Left ventricle myocardium inferior (tissue), 1 donor: ENCODE measurements around the gene BRIX1. TPM values are rescaled to one million over a fixed set of nuclear protein-coding genes. Genes with fewer than 3 reads are reported as not detected.

Experiments used
- DNase-seq: peaks from one replicate; pipeline ENCODE4 v3.0.0-alpha.2; 2020
- H3K27ac ChIP-seq: fragments of 200-600 bp; replicated peaks from 2 replicates; pipeline ENCODE4 v1.8.0; 2021
- H3K27me3 ChIP-seq: fragments of 200-600 bp; 2 replicates; pipeline ENCODE4 v1.8.0; 2021; ENCODE audit warnings: low read depth
- H3K36me3 ChIP-seq: fragments of 200-600 bp; 2 replicates; pipeline ENCODE4 v1.8.0; 2021
- H3K4me1 ChIP-seq: fragments of 200-600 bp; 2 replicates; pipeline ENCODE4 v1.8.0; 2021
- H3K4me3 ChIP-seq: fragments of 200-600 bp; 2 replicates; pipeline ENCODE4 v1.8.0; 2021; ENCODE audit warnings: mild to moderate bottlenecking, moderate library complexity
- H3K9me3 ChIP-seq: fragments of 200-600 bp; replicated peaks from 2 replicates; pipeline ENCODE4 v1.8.0; 2021
- intact Hi-C: fragments of 100-400 bp; cut with micrococcal nuclease; formaldehyde crosslinking; loops from one replicate; pipeline ENCODE4 v1.11.0; 2022
- total RNA-seq: library from RNA; stranded (reverse); fragmentation: NEBNext Ultra II Directional; extraction: Animal tissue kit (Norgen Biotek cat#: 25700); gene quantifications from one replicate; pipeline ENCODE4 v1.2.1, GENCODE V29; 2021
- TF ChIP-seq, protein P1 (sequence below): fragments of 200-600 bp; IDR thresholded peaks from 2 replicates; pipeline ENCODE4 v1.8.0; 2021; ENCODE audit warnings: antibody characterized with exemption, mild to moderate bottlenecking, borderline replicate concordance
- donor health status: DM: no; HTN: yes; CAD: no; lungs with severe emphysema.

BRIX1 gene
- total RNA-seq, 1 donor from 2014 or later: 10.5 TPM

DNA sequence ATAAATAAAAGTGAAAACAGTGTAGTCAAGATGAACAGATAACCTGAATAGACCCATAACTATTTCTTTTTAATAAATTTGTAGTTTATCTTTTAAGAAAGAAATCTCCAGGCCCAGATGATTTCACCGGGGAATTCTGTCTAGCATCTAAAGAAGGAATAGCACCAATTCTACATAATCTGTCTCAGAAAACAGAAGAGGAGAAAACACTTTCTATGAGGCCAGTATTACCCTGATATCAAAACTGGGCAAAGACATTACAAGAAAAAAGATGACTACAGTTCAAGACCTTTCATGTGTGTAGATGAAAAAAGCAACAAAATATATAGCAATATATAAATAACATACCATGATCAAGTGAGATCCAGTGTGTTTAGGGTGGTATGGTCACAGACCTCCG lies 45.1 kb upstream of the BRIX1 start:
- Histone ChIP-seq H3K36me3 (no peaks in the 10 kb centered on the region), H3K27me3 (no peaks in the 10 kb centered on the region), H3K4me3 (no peak overlapping the region), H3K9me3 (peaks cover 7% of the 10 kb centered on the region), H3K27ac (no peak overlapping the region), H3K4me1 (no peaks in the 10 kb centered on the region)
- intact Hi-C loops: no loop called here
- TF ChIP-seq, protein P1, sequence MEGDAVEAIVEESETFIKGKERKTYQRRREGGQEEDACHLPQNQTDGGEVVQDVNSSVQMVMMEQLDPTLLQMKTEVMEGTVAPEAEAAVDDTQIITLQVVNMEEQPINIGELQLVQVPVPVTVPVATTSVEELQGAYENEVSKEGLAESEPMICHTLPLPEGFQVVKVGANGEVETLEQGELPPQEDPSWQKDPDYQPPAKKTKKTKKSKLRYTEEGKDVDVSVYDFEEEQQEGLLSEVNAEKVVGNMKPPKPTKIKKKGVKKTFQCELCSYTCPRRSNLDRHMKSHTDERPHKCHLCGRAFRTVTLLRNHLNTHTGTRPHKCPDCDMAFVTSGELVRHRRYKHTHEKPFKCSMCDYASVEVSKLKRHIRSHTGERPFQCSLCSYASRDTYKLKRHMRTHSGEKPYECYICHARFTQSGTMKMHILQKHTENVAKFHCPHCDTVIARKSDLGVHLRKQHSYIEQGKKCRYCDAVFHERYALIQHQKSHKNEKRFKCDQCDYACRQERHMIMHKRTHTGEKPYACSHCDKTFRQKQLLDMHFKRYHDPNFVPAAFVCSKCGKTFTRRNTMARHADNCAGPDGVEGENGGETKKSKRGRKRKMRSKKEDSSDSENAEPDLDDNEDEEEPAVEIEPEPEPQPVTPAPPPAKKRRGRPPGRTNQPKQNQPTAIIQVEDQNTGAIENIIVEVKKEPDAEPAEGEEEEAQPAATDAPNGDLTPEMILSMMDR: no peak
- no peak for DNase-seq

DNA sequence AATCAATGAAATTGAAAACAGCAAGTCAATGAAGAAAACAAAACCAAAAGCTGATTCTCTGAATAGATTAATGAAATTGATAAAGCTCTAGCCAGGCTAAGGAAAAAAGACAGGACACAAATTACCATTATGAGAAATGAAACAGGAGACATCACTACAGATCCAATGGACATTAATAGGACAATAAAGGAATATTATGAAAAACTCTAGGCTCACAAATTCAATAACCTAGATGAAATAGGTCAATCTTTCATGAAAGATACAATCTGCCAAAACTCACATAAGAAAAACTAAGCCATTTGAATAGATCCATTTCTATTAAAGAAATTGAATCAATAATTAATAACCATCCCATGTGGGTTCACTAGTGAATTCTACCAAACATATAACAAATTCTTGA lies 39.2 kb upstream of the BRIX1 start:
- no peaks in the 10 kb centered on the region for H3K27me3 ChIP-seq
- no peak overlapping the region for H3K4me3 ChIP-seq
- H3K9me3 ChIP-seq: peaks cover 42% of the 10 kb centered on the region
- intact Hi-C loops: no loop called here
- DNase-seq: no peak
- no peak overlapping the region for H3K27ac ChIP-seq
- no peaks in the 10 kb centered on the region for H3K4me1 ChIP-seq
- TF ChIP-seq, protein P1: no peak
- H3K36me3 ChIP-seq: no peaks in the 10 kb centered on the region

DNA sequence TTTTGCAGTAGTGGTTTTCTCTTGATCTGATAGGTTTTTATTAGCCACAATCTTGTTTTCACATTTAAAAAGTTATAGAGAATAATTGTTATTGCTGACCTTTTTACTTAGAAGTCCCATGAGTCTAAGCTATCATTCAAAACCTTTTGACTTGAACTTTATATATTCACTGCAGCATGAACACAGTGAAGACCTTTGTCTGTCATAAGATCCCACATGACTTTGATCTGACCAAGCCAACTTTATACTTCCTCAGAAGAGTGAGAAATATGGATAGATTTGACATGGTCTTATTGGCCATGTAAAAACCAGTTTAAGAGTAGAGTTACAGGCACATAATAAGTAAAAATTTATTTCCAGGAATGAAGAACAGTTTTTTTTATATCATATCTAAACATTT lies 34.3 kb upstream of the BRIX1 start:
- Histone ChIP-seq H3K4me3 (no peak overlapping the region), H3K9me3 (peaks cover 26% of the 10 kb centered on the region), H3K36me3 (no peaks in the 10 kb centered on the region), H3K4me1 (no peaks in the 10 kb centered on the region), H3K27me3 (no peaks in the 10 kb centered on the region), H3K27ac (no peak overlapping the region)
- intact Hi-C loops: no loop called here
- TF ChIP-seq, protein P1: no peak
- DNase-seq: no peak

DNA sequence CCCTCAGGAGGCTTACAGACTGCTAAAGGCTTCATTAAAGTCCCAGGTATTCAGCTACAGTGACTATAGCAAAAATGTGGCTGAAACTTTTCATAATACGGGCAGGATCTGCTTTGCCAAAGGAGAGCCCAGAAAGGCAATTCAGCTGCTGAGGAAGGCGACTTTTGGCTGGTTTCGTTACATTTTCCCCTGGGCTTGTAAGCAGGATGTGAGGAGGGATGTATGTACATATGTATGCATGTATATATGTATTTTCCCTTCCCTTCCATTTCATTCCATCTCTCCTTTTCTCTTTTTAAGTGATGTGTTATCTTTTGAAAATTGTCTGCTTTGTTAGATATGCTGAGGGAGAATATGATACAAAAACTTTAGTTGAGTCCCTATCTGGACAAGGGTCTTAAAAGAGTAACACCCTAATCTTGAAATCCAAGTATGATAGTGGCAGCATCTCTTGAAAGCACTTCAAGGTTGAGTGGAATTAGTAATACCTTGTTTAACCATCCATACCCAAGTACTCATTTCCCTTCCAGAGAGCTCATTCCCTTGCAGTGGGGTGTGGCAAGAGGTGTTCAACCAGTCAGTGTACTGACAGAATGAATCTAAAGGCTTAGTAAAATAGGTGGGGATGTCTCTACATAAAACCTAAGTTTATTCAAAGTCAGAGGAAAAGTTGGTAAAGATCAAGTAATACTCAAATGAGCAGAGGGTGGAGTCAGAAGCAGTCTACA lies 29.0 kb upstream of the BRIX1 start:
- no peaks in the 10 kb centered on the region for H3K36me3 ChIP-seq
- no peak overlapping the region for H3K4me3 ChIP-seq
- no peaks in the 10 kb centered on the region for H3K27me3 ChIP-seq
- H3K9me3 ChIP-seq: no peaks in the 10 kb centered on the region
- no peak for DNase-seq
- TF ChIP-seq, protein P1: no peak
- no peaks in the 10 kb centered on the region for H3K4me1 ChIP-seq
- intact Hi-C loops: no loop called here
- H3K27ac ChIP-seq: no peak overlapping the region

DNA sequence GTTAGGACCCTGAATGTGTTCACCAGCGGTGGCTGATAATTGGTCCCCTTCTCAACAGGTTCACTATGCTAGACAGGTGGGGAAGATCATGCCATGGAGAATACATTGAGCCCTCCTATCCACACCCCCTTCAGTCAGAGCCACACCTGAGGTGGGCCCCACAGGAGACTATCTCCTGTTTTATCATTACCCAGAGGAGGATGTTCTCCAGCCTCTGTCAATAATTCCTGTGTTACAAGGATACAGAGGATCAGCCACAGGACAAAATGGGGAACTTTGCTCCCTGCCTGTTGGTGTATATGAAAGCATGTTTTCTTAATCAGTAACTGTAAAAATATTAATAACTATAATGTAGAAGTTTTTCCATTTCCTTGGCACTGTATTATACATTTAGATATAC lies 26.1 kb upstream of the BRIX1 start:
- TF ChIP-seq, protein P1: no peak
- Histone ChIP-seq H3K27me3 (no peaks in the 10 kb centered on the region), H3K4me3 (no peak overlapping the region), H3K27ac (no peak overlapping the region), H3K4me1 (no peaks in the 10 kb centered on the region), H3K36me3 (no peaks in the 10 kb centered on the region), H3K9me3 (no peaks in the 10 kb centered on the region)
- intact Hi-C loops: no loop called here
- no peak for DNase-seq
